ENCODE measurements around the gene CD79B. TPM values are rescaled to one million over a fixed set of nuclear protein-coding genes. Genes with fewer than 3 reads are reported as not detected.

CD79B gene
- polyA plus RNA-seq (2013, experiment 1 of 2), result 0.95 TPM
- polyA plus RNA-seq (2013, experiment 2 of 2), result 1.3 TPM

DNA sequence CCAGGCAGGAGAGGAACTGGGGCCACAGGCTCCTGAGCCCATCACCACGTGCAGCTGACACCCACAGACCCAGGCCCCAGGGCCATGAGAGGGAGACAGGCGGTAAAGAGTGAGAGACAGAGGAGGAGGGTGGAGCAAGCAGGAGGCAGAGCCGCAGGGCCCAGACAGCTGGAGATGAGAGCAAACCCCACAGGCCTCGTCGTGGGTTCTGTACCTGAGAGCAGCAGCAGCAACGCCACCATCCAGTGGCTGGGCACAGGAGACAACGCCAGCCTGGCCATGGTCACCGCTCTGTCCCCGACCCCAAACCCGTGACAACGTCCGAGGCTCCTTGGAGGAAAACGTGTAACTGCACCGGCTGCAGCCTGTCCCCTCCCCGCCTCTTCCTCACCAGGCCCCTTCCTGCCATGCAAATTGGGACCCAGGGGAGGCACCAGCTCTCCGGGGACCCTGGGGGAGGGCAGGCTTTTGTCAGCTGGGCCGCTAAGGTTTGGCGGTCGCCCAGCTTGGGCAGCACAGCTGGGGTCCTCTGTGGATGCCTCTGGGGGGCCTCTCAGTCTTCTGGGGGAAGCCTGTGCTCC lies at the start of gene CD79B:
TSS of gene CD79B (minus strand) at position 351 of the 581 bp plus-strand sequence. CDS start at position 281, 70 bp downstream.
- 67% methylated on average over 19 of the region's 19 CpGs for WGBS
- no peaks in the 10 kb centered on the region for H3K36me3 ChIP-seq (ENCODE audit: insufficient read depth, low read length)
- H3K4me3 ChIP-seq (ENCODE audit: low read length), result no peak within 1 kb of the TSS
- H3K4me1 ChIP-seq (ENCODE audit: insufficient read depth, low read length), result peaks cover 9% of the 10 kb centered on the region; the same call in 1 of the 2 replicates
- H3K9ac ChIP-seq (ENCODE audit: low read depth, low read length), result no peak within 1 kb of the TSS
- no peaks in the 10 kb centered on the region for H3K27me3 ChIP-seq (ENCODE audit: insufficient read depth, low read length)
- H3K9me3 ChIP-seq (ENCODE audit: insufficient read depth, low read depth, low read length), result no peaks in the 10 kb centered on the region
- H3K27ac ChIP-seq (ENCODE audit: low read depth, low read length), result no peak within 1 kb of the TSS

DNA sequence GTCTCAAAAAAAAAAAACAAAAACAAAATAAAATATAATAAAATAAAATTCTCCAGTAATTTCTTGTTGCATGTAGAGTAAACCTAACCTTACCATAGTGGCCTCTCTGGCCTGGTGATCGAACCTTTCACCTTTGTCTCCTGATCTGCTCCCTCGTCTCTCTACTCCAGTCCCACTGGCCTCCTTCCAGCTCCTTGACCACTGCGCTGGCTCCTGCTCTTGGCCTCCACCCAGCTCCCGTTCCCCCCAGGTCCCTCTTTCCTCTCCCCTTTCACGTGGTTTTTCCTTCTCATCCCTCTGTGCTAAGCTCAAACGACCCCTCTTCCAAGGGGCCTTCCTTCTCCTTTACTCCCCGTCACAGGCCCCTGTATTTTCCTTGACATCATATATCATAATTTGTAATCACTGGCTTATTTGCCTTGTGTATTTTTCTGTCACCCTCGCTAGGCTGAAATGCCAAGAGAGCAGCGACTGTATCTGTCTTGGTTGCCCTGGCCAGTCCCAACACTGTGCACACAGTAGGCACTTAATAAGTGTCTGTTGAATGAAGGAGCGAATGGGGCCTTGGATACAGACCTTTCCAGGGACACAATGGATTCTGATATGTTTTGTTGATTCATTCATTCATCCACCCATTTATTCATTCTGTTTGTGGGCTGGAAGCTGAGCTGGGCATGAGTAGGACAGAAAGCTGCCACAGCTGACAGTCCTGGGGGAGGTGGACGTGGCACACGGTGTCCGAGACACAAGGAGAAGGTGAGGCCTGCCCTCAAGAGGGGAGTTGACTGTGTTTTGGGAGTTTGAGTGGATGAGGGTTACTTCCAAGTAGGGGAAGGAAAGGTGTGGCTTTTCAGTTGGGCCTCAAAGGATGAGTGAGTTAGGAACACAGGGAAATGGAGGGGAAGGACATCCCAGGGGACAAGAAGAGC lies 46.4 kb upstream of the CD79B start:
- Histone ChIP-seq H3K9me3 (ENCODE audit: insufficient read depth, low read depth, low read length) (peaks cover 5% of the 10 kb centered on the region; the same call in 1 of the 2 replicates), H3K27me3 (ENCODE audit: insufficient read depth, low read length) (no peaks in the 10 kb centered on the region), H3K36me3 (ENCODE audit: insufficient read depth, low read length) (no peaks in the 10 kb centered on the region), H3K4me3 (ENCODE audit: low read length) (no peak overlapping the region), H3K4me1 (ENCODE audit: insufficient read depth, low read length) (no peaks in the 10 kb centered on the region), H3K27ac (ENCODE audit: low read depth, low read length) (no peak overlapping the region), H3K9ac (ENCODE audit: low read depth, low read length) (no peak overlapping the region)
- 89% methylated on average over 13 of the region's 13 CpGs for WGBS

DNA sequence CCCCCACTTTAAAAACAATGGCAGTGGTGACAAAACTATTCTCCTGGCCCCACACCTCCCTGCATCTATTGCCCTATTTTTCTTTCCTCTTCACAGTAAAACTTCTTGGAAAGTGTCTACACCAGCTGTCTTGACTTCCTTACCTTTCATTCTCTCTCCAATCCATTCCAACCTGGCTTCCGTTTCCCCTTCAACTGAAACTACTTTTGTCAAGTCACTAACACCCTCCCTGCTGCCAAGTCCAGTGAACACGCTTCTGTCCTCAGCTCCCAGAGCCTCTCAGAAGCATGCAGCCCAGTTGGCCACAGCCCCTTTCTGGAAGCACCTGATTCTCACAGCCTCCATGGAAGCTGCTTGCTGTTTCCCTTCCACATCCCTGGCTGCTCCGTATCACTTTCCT lies 44.6 kb upstream of the CD79B start:
- H3K27me3 ChIP-seq (ENCODE audit: insufficient read depth, low read length), result no peaks in the 10 kb centered on the region
- no peaks in the 10 kb centered on the region for H3K36me3 ChIP-seq (ENCODE audit: insufficient read depth, low read length)
- H3K9ac ChIP-seq (ENCODE audit: low read depth, low read length), result no peak overlapping the region
- no peak overlapping the region for H3K4me3 ChIP-seq (ENCODE audit: low read length)
- H3K27ac ChIP-seq (ENCODE audit: low read depth, low read length), result no peak overlapping the region
- H3K4me1 ChIP-seq (ENCODE audit: insufficient read depth, low read length), result no peaks in the 10 kb centered on the region
- WGBS, result 88% methylated on average over 3 of the region's 3 CpGs
- H3K9me3 ChIP-seq (ENCODE audit: insufficient read depth, low read depth, low read length), result 0 out of 2 replicates have a peak, but pooled peaks cover 1% of the 10 kb centered on the region

DNA sequence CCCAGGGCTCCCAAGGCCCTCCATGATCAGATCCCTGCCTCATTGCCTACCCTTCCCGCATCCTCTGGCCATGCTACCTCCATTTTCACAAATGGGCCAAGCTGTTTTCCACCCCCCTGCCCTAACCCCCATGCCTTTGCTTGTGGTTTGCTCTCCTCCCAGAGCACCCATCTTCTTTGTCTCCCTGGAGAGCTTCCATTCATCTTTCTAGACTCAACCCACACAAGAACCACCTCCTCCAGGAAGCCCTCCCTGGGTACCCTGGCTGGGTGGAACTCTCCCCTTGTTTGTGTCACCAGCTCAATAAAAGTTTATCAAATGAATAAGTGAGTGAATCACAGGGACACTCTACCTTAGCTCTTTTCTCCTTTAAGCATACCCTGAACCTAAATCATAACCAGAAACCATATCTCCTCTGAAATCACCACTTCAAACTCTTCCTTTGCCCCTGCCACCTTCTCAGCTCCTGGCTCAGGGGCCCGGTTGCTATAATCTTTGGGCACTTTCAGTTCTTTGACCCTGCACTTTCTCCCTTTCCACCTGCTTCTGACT lies 43.5 kb upstream of the CD79B start:
- Histone ChIP-seq H3K27me3 (ENCODE audit: insufficient read depth, low read length) (no peaks in the 10 kb centered on the region), H3K9ac (ENCODE audit: low read depth, low read length) (no peak overlapping the region), H3K36me3 (ENCODE audit: insufficient read depth, low read length) (no peaks in the 10 kb centered on the region), H3K4me1 (ENCODE audit: insufficient read depth, low read length) (no peaks in the 10 kb centered on the region), H3K27ac (ENCODE audit: low read depth, low read length) (no peak overlapping the region), H3K4me3 (ENCODE audit: low read length) (no peak overlapping the region), H3K9me3 (ENCODE audit: insufficient read depth, low read depth, low read length) (no peaks in the 10 kb centered on the region)
- 86% methylated on average over 2 of the region's 2 CpGs for WGBS

DNA sequence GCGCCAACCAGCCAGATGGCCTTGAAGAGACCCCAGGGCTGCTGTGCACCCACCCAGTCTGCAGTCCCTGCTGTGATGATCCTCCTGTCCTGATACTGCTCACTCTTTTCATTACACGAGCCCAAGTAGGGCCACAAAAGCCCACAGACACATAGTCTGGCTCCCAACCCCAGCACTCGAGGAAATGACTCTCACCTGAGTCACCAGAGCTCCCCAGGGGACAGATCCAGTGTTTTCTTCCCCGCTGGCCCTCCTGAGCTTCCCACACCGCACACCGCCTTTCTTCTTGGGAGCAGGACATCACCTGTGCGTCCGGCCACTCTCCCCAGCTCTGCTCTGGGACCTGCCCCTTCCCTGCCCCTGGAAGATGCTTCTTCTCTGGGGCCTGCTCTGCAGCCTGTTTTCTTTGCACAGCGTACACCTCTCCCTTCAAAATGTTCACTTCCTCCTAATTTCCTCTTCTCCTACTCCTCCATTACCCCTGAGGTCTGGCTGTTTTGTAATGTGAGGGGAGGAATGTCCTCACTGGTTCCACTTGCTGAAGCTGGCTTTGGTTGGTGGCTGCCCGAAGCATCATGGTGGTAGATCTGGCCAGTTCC lies 42.6 kb upstream of the CD79B start:
- Histone ChIP-seq H3K9ac (ENCODE audit: low read depth, low read length) (no peak overlapping the region), H3K4me3 (ENCODE audit: low read length) (no peak overlapping the region), H3K4me1 (ENCODE audit: insufficient read depth, low read length) (no peaks in the 10 kb centered on the region), H3K27ac (ENCODE audit: low read depth, low read length) (no peak overlapping the region), H3K27me3 (ENCODE audit: insufficient read depth, low read length) (no peaks in the 10 kb centered on the region), H3K36me3 (ENCODE audit: insufficient read depth, low read length) (no peaks in the 10 kb centered on the region), H3K9me3 (ENCODE audit: insufficient read depth, low read depth, low read length) (no peaks in the 10 kb centered on the region)
- WGBS, result 72% methylated on average over 10 of the region's 10 CpGs

DNA sequence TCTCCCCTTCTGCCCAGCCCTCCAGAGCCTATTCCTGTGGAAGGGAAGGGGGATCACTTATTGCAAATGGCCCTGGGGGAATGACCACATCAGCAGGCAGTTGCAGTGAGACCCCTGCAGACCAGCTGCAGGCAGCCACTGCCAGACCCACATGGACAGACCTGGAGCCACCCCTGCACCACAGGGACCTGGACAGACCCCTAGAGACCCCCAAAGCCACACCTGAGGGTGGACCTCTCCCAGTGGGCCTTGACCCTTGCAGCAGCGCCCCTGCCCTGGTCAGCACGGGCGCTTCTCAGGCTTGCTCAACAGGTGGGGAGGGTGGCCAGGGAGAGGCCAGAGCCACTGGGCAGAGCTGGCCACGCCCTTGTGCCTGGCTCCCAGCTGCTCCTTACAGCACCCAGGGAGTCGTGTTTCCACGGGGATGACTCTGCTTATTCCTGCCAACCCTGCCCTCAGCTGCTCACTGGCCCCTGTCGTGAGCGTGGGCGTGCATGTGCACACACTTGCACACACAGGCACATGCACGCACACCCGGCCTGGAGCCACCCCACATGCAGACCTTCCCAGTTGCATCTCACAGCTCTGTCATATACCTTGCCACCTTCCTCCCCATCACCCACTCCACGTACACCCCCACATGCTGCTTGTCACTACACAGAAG lies 41.9 kb upstream of the CD79B start:
- no peaks in the 10 kb centered on the region for H3K36me3 ChIP-seq (ENCODE audit: insufficient read depth, low read length)
- no peaks in the 10 kb centered on the region for H3K9me3 ChIP-seq (ENCODE audit: insufficient read depth, low read depth, low read length)
- H3K27ac ChIP-seq (ENCODE audit: low read depth, low read length), result no peak overlapping the region
- no peaks in the 10 kb centered on the region for H3K4me1 ChIP-seq (ENCODE audit: insufficient read depth, low read length)
- no peak overlapping the region for H3K4me3 ChIP-seq (ENCODE audit: low read length)
- no peaks in the 10 kb centered on the region for H3K27me3 ChIP-seq (ENCODE audit: insufficient read depth, low read length)
- 85% methylated on average over 12 of the region's 12 CpGs for WGBS
- H3K9ac ChIP-seq (ENCODE audit: low read depth, low read length), result no peak overlapping the region

DNA sequence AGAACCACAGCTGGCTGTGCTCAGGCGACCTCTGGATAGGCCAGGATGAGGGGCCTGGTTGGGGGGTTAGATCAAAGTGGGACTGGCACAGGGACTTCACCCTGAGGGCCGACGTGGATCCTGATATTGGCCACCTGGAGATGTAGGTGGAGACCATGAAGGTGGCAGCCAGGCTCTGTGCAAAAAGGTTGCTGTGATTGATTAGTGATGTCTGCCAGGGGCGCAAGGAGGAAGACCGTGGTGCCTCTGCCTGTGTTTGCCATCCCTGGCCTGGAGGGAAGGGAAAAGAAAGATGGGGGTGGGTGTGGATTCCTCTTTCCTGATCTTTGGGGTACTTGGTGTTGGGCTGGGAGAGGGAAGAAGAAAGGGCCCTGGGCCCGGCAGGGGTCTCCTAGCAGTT lies 41.1 kb upstream of the CD79B start:
- H3K27ac ChIP-seq (ENCODE audit: low read depth, low read length), result no peak overlapping the region
- 92% methylated on average over 6 of the region's 6 CpGs for WGBS

DNA sequence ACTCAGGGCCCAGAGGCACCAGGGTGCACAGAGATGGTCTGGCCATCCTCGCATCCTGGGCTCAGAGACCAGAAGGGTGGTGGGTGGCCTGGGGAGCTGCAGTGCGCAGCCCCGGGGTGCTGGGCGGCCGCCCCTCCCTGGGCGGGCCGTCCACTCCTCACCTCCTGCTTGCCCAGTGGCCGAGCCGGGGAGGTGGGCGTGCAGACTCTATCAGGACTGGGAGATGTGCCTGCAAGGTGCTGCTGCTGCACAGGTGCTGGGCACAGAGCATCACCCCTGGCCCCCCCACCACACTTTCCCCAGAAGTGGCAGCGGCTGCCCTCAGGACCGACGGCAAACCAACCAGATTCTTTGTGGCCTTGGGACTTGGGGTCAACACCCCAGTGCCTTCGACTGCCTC lies 40.7 kb upstream of the CD79B start, which contains the start of gene SCN4A:
TSS of gene SCN4A (minus strand) at position 123 of the 400 bp plus-strand sequence. CDS start at position 46, 77 bp downstream.
- Histone ChIP-seq H3K4me1 (ENCODE audit: insufficient read depth, low read length) (no peaks in the 10 kb centered on the region), H3K9me3 (ENCODE audit: insufficient read depth, low read depth, low read length) (no peaks in the 10 kb centered on the region), H3K36me3 (ENCODE audit: insufficient read depth, low read length) (no peaks in the 10 kb centered on the region), H3K27ac (ENCODE audit: low read depth, low read length) (no peak within 1 kb of the TSS), H3K4me3 (ENCODE audit: low read length) (no peak within 1 kb of the TSS), H3K27me3 (ENCODE audit: insufficient read depth, low read length) (no peaks in the 10 kb centered on the region), H3K9ac (ENCODE audit: low read depth, low read length) (no peak within 1 kb of the TSS)
- 97% methylated on average over 14 of the region's 14 CpGs for WGBS

More for the DNA sequence above, 41.1 kb upstream of the CD79B start:
- Histone ChIP-seq H3K27me3 (ENCODE audit: insufficient read depth, low read length) (no peaks in the 10 kb centered on the region), H3K4me3 (ENCODE audit: low read length) (no peak overlapping the region), H3K4me1 (ENCODE audit: insufficient read depth, low read length) (no peaks in the 10 kb centered on the region), H3K9ac (ENCODE audit: low read depth, low read length) (no peak overlapping the region), H3K36me3 (ENCODE audit: insufficient read depth, low read length) (no peaks in the 10 kb centered on the region), H3K9me3 (ENCODE audit: insufficient read depth, low read depth, low read length) (no peaks in the 10 kb centered on the region)

DNA sequence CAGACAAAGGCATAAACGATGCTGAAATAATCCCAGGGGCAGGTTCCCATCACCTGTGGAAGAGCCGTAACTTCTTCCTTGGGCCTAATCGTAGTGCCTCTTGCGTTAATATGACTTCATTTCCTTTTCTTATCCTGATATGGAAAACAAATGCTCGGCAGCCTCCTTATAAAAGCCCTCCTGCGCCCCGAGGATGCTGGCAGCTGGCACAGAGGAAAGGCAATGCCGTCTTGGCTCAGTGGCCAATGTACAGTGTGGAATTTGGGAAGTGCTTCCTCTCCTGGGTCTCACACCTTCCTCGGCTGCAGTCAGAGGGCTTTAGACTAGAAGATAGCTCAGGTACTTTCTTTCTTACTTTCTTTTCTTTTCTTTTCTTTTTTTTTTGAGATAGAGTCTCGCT lies 37.1 kb upstream of the CD79B start:
- no peaks in the 10 kb centered on the region for H3K36me3 ChIP-seq (ENCODE audit: insufficient read depth, low read length)
- no peak overlapping the region for H3K9ac ChIP-seq (ENCODE audit: low read depth, low read length)
- no peaks in the 10 kb centered on the region for H3K27me3 ChIP-seq (ENCODE audit: insufficient read depth, low read length)
- 92% methylated on average over 10 of the region's 10 CpGs for WGBS
- H3K9me3 ChIP-seq (ENCODE audit: insufficient read depth, low read depth, low read length), result no peaks in the 10 kb centered on the region
- H3K4me1 ChIP-seq (ENCODE audit: insufficient read depth, low read length), result no peaks in the 10 kb centered on the region
- no peak overlapping the region for H3K27ac ChIP-seq (ENCODE audit: low read depth, low read length)
- H3K4me3 ChIP-seq (ENCODE audit: low read length), result no peak overlapping the region

DNA sequence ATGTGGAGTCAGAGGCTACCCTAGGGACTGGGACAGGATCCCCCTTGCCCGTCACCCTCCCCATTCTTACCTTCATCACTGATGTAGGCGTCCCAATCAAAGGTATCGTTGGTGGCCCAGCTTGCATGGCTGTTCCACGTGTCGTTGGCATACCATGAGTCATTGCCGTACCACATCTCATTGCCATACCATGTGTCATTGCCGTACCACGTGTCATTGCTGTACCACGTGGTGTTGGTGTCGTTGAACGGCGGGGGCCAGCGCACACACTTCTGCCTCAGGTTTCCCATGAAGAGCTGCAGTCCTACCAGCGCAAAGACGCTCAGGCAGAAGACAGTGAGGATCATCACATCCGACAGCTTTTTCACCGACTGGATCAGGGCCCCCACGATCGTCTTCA lies 35.8 kb upstream of the CD79B start:
- no peaks in the 10 kb centered on the region for H3K36me3 ChIP-seq (ENCODE audit: insufficient read depth, low read length)
- 93% methylated on average over 19 of the region's 19 CpGs for WGBS
- no peak overlapping the region for H3K27ac ChIP-seq (ENCODE audit: low read depth, low read length)
- H3K9me3 ChIP-seq (ENCODE audit: insufficient read depth, low read depth, low read length), result no peaks in the 10 kb centered on the region
- no peaks in the 10 kb centered on the region for H3K4me1 ChIP-seq (ENCODE audit: insufficient read depth, low read length)
- H3K4me3 ChIP-seq (ENCODE audit: low read length), result no peak overlapping the region
- no peak overlapping the region for H3K9ac ChIP-seq (ENCODE audit: low read depth, low read length)
- no peaks in the 10 kb centered on the region for H3K27me3 ChIP-seq (ENCODE audit: insufficient read depth, low read length)
